Osteoblast (primary cell): ENCODE measurements around the gene COL9A1. TPM values are rescaled to one million over a fixed set of nuclear protein-coding genes. Genes with fewer than 3 reads are reported as not detected.

ENCODE experiments used
- DNase-seq: peaks from one replicate; pipeline ENCODE4 v3.0.0; 2011; ENCODE audit warnings: low spot score, mixed read lengths; ENCODE audit not compliant: insufficient read length; ENCODE audit errors: missing footprints
- H2AFZ ChIP-seq: 2 replicates; pipeline ENCODE4 v1.6.0; 2011; ENCODE audit warnings: mild to moderate bottlenecking, low read length
- H3K27ac ChIP-seq: 2 replicates; pipeline ENCODE4 v1.5.1; 2011; ENCODE audit warnings: mild to moderate bottlenecking, low read depth, low read length, moderate library complexity
- H3K27me3 ChIP-seq: 2 replicates; pipeline ENCODE4 v1.6.0; 2012; ENCODE audit warnings: mild to moderate bottlenecking, control low read depth, inconsistent platforms, low read length, moderate library complexity; ENCODE audit not compliant: insufficient read depth
- H3K36me3 ChIP-seq: 2 replicates; pipeline ENCODE4 v1.5.1; 2011; ENCODE audit warnings: mild to moderate bottlenecking, low read length, control low read depth, moderate library complexity; ENCODE audit not compliant: insufficient read depth
- H3K4me1 ChIP-seq: 2 replicates; pipeline ENCODE4 v1.5.1; 2011; ENCODE audit warnings: mild to moderate bottlenecking, low read length, control low read depth, moderate library complexity; ENCODE audit not compliant: insufficient read depth
- H3K4me2 ChIP-seq: 2 replicates; pipeline ENCODE4 v1.6.0; 2011; ENCODE audit warnings: mild to moderate bottlenecking, low read length; ENCODE audit not compliant: insufficient read depth
- H3K4me3 ChIP-seq: fragments of 200-600 bp; sonication (generic); 3 replicates; pipeline ENCODE4 v1.5.1; 2012; ENCODE audit warnings: mild to moderate bottlenecking, low read length, inconsistent platforms; ENCODE audit not compliant: insufficient read depth
- H3K79me2 ChIP-seq: 2 replicates; pipeline ENCODE4 v1.6.0; 2012; ENCODE audit warnings: mild to moderate bottlenecking, low read length, control low read depth, inconsistent platforms; ENCODE audit not compliant: insufficient read depth
- H3K9me3 ChIP-seq: 2 replicates; pipeline ENCODE4 v1.5.1; 2011; ENCODE audit warnings: low read depth, low read length, control low read depth
- H4K20me1 ChIP-seq: 2 replicates; pipeline ENCODE4 v1.6.0; 2012; ENCODE audit warnings: mild to moderate bottlenecking, low read length, control low read depth; ENCODE audit not compliant: insufficient read depth
- CTCF ChIP-seq: IDR thresholded peaks from 2 replicates; pipeline ENCODE4 v1.5.1; 2011; ENCODE audit warnings: mild to moderate bottlenecking, low read depth, low read length, moderate library complexity; ENCODE audit errors: extremely low read depth
- total RNA-seq: library from RNA; depleted of rRNA; stranded (reverse); fragments of >200 nt; gene quantifications from 2 replicates; pipeline ENCODE4 v1.2.3, GENCODE V29; 2012

COL9A1 gene
- total RNA-seq, 1 donor, result not detected

GRCh38 chr6:70184723-70185122 lies 118.2 kb downstream of the COL9A1 start:
- Histone ChIP-seq H3K27me3 (no peaks in the 10 kb centered on the region), H3K79me2 (no peaks in the 10 kb centered on the region), H2AFZ (no peak overlapping the region), H3K4me3 (no peak overlapping the region), H3K4me2 (no peak overlapping the region), H3K9me3 (no peaks in the 10 kb centered on the region), H3K27ac (no peak overlapping the region), H3K36me3 (no peaks in the 10 kb centered on the region), H3K4me1 (no peaks in the 10 kb centered on the region), H4K20me1 (no peaks in the 10 kb centered on the region)
- no peak for TF ChIP-seq CTCF
- no peak for DNase-seq

GRCh38 chr6:70183538-70183937 lies 119.3 kb downstream of the COL9A1 start:
- no peak for TF ChIP-seq CTCF
- Histone ChIP-seq H3K4me3 (no peak overlapping the region), H3K79me2 (no peaks in the 10 kb centered on the region), H2AFZ (no peak overlapping the region), H3K9me3 (no peaks in the 10 kb centered on the region), H4K20me1 (no peaks in the 10 kb centered on the region), H3K36me3 (no peaks in the 10 kb centered on the region), H3K4me1 (no peaks in the 10 kb centered on the region), H3K27me3 (no peaks in the 10 kb centered on the region), H3K4me2 (no peak overlapping the region), H3K27ac (no peak overlapping the region)
- DNase-seq, result no peak

- Histone ChIP-seq H4K20me1 (no peaks in the 10 kb centered on the region), H3K27me3 (no peaks in the 10 kb centered on the region), H3K4me2 (no peak overlapping the region), H3K4me3 (no peak overlapping the region), H3K4me1 (no peaks in the 10 kb centered on the region), H3K79me2 (no peaks in the 10 kb centered on the region), H2AFZ (no peak overlapping the region), H3K9me3 (no peaks in the 10 kb centered on the region), H3K36me3 (no peaks in the 10 kb centered on the region), H3K27ac (no peak overlapping the region)
- DNase-seq, result no peak
- no peak for TF ChIP-seq CTCF
Observed at GRCh38 chr6:70180901-70181599, 121.8 kb downstream of the COL9A1 start.

- no peak overlapping the region for H3K27ac ChIP-seq
- no peak overlapping the region for H3K4me2 ChIP-seq
- H3K4me3 ChIP-seq, result no peak overlapping the region
- H3K27me3 ChIP-seq, result no peaks in the 10 kb centered on the region
- no peak for DNase-seq
- H4K20me1 ChIP-seq, result no peaks in the 10 kb centered on the region
- H3K4me1 ChIP-seq, result no peaks in the 10 kb centered on the region
- no peaks in the 10 kb centered on the region for H3K9me3 ChIP-seq
- no peaks in the 10 kb centered on the region for H3K36me3 ChIP-seq
- H3K79me2 ChIP-seq, result no peaks in the 10 kb centered on the region
- H2AFZ ChIP-seq, result no peak overlapping the region
- no peak for TF ChIP-seq CTCF
Observed at GRCh38 chr6:70180183-70180900, 122.5 kb downstream of the COL9A1 start.
